Measurements from ENCODE around the gene RNF5.

GRCh38 chr6:32216998-32217397 lies 38.8 kb downstream of the RNF5 start:
- TF ChIP-seq TAF1 (IDR thresholded peaks at IDR 0.05; ENCODE audit: borderline replicate concordance, low read depth, low read length): no peak
- TF ChIP-seq POLR2AphosphoS5 (IDR thresholded peaks at IDR 0.05; ENCODE audit: low read depth, low read length): no peak
- TF ChIP-seq POLR2A (IDR thresholded peaks at IDR 0.05; ENCODE audit: low read depth, low read length): no peak

All from GM12892 (cell line).